Caco-2 (cell line): Measurements from ENCODE around the gene UMAD1. TPM values are rescaled to one million over a fixed set of nuclear protein-coding genes. Genes with fewer than 3 reads are reported as not detected.

Source experiments
- BruUV-seq: library from RNA; stranded (reverse); fragments of 400-500 nt; replicated peaks from 2 replicates; lab custom pipeline; 2021; lab: Mats Ljungman, UMichigan
- CTCF ChIA-PET: fragments of 300-600 bp; sonication (Branson Sonifier 250); formaldehyde crosslinking; loops from one replicate; lab custom pipeline; 2022; ENCODE audit warnings: antibody characterized with exemption; lab: Charles Lee
- POLR2A ChIA-PET: fragments of 300-600 bp; sonication (Branson Sonifier 250); formaldehyde crosslinking; loops from one replicate; lab custom pipeline; 2022; ENCODE audit warnings: antibody characterized with exemption; lab: Charles Lee
- DNase-seq, 2 experiments: peaks; one replicate each; pipeline versions ENCODE4 v3.0.0 to v3.0.0-alpha.2; 2020 to 2022
- H3K27me3 ChIP-seq: replicated peaks from 2 replicates; pipeline ENCODE4 v1.6.0; 2011; ENCODE audit warnings: low read length; ENCODE audit not compliant: control insufficient read depth, insufficient read depth
- H3K36me3 ChIP-seq: 2 replicates; pipeline ENCODE4 v1.5.1; 2011; ENCODE audit warnings: low read length; ENCODE audit not compliant: control insufficient read depth, insufficient read depth
- H3K4me1 ChIP-seq: fragments of 250-450 bp; sonication (Bioruptor Pico); 2 replicates; pipeline ENCODE4 v1.5.1; 2020; ENCODE audit warnings: mild to moderate bottlenecking
- H3K4me3 ChIP-seq: 2 replicates; pipeline ENCODE4 v1.5.1; 2011; ENCODE audit warnings: low read depth, mild to moderate bottlenecking, control low read depth, low read length
- H3K9me3 ChIP-seq: fragments of 250-450 bp; sonication (Bioruptor Pico); 2 replicates; pipeline ENCODE4 v1.5.1; 2020; ENCODE audit warnings: mild to moderate bottlenecking, moderate library complexity
- H3K27ac Mint-ChIP-seq: one replicate; pipeline ENCODE4 v1.8.0; 2022; ENCODE audit warnings: mixed read lengths; ENCODE audit not compliant: unreplicated experiment
- H3K27me3 Mint-ChIP-seq: one replicate; pipeline ENCODE4 v1.8.0; 2022; ENCODE audit warnings: mixed read lengths; ENCODE audit not compliant: insufficient read depth, unreplicated experiment
- H3K36me3 Mint-ChIP-seq: one replicate; pipeline ENCODE4 v1.8.0; 2022; ENCODE audit warnings: mild to moderate bottlenecking, mixed read lengths; ENCODE audit not compliant: insufficient read depth, unreplicated experiment
- H3K4me1 Mint-ChIP-seq: one replicate; pipeline ENCODE4 v1.8.0; 2022; ENCODE audit warnings: low read depth, mixed read lengths; ENCODE audit not compliant: unreplicated experiment
- H3K4me3 Mint-ChIP-seq: one replicate; pipeline ENCODE4 v1.8.0; 2022; ENCODE audit warnings: mild to moderate bottlenecking, moderate library complexity, mixed read lengths; ENCODE audit not compliant: unreplicated experiment
- H3K9me3 Mint-ChIP-seq: one replicate; pipeline ENCODE4 v1.8.0; 2022; ENCODE audit warnings: mixed read lengths; ENCODE audit not compliant: unreplicated experiment
- CTCF ChIP-seq, 2 experiments: fragments of 200-600 bp in 1 of 2; IDR thresholded peaks; 1 replicate in 1 of 2; 2 replicates in 1 of 2; pipeline versions ENCODE4 v1.5.1 to v1.8.0; 2011 to 2022; ENCODE audit warnings: antibody characterized with exemption in 1 of 2, control low read depth in 1 of 2, inconsistent platforms in 1 of 2, low read depth in 1 of 2, low read length in 1 of 2, mild to moderate bottlenecking in 1 of 2, moderate library complexity in 1 of 2; ENCODE audit not compliant: insufficient read depth in 1 of 2, severe bottlenecking in 1 of 2, unreplicated experiment in 1 of 2
- intact Hi-C: fragments of 100-400 bp; cut with micrococcal nuclease; formaldehyde crosslinking; loops from one replicate; pipeline ENCODE4 v1.10.0; 2022; ENCODE audit not compliant: unreplicated experiment
- total RNA-seq: library from RNA; stranded (reverse); gene quantifications from 2 replicates; pipeline ENCODE4 v1.2.3, GENCODE V29; 2022

The UMAD1 gene
- total RNA-seq, 1 experiment from 2014 or later, result 20.0 TPM

GRCh38 chr7:7897509-7897908 is 257.0 kb downstream of the UMAD1 start:
- BruUV-seq, result no TSS peak
- DNase-seq, result no peak
- no peak overlapping the region for H3K27ac Mint-ChIP-seq
- H3K4me3 Mint-ChIP-seq, result no peak overlapping the region
- H3K36me3 Mint-ChIP-seq, result no peaks in the 10 kb centered on the region
- TF ChIP-seq CTCF (IDR thresholded peaks at IDR 0.05; ENCODE audit: insufficient read depth in 1 of 2, low read depth in 1 of 2, low read length in 1 of 2, severe bottlenecking in 1 of 2, unreplicated experiment in 1 of 2), result no peak
- Histone ChIP-seq H3K27me3 (no peaks in the 10 kb centered on the region), H3K36me3 (no peaks in the 10 kb centered on the region), H3K9me3 (no peaks in the 10 kb centered on the region), H3K4me3 (no peak overlapping the region), H3K4me1 (0 out of 2 replicates have a peak, but pooled peaks cover 9% of the 10 kb centered on the region)
- CTCF ChIA-PET, result no interaction called here
- no peaks in the 10 kb centered on the region for H3K27me3 Mint-ChIP-seq
- no peaks in the 10 kb centered on the region for H3K9me3 Mint-ChIP-seq
- intact Hi-C loops, result no loop called here
- peaks cover 7% of the 10 kb centered on the region for H3K4me1 Mint-ChIP-seq
- POLR2A ChIA-PET, result interaction anchor here (0.9 kb wide), 1 partner anchor 14 kb away, joined by 3 read pairs; no protein-coding TSS in a partner anchor

- 0 out of 2 replicates have a peak, but pooled peaks cover 9% of the 10 kb centered on the region for H3K4me1 ChIP-seq
- H3K36me3 Mint-ChIP-seq, result no peaks in the 10 kb centered on the region
- DNase-seq, result no peak
- ChIA-PET POLR2A (no interaction called here), CTCF (no interaction called here)
- no peak for TF ChIP-seq CTCF (IDR thresholded peaks at IDR 0.05; ENCODE audit: insufficient read depth in 1 of 2, low read depth in 1 of 2, low read length in 1 of 2, severe bottlenecking in 1 of 2, unreplicated experiment in 1 of 2)
- no peak overlapping the region for H3K27ac Mint-ChIP-seq
- H3K9me3 ChIP-seq, result no peaks in the 10 kb centered on the region
- no peaks in the 10 kb centered on the region for H3K27me3 ChIP-seq
- peaks cover 7% of the 10 kb centered on the region for H3K4me1 Mint-ChIP-seq
- H3K27me3 Mint-ChIP-seq, result no peaks in the 10 kb centered on the region
- no TSS peak for BruUV-seq
- no peaks in the 10 kb centered on the region for H3K9me3 Mint-ChIP-seq
- no peak overlapping the region for H3K4me3 ChIP-seq
- H3K4me3 Mint-ChIP-seq, result no peak overlapping the region
- intact Hi-C loops, result no loop called here
- H3K36me3 ChIP-seq, result no peaks in the 10 kb centered on the region
Observed at GRCh38 chr7:7897949-7898515, 257.5 kb downstream of the UMAD1 start.

- Mint-ChIP-seq H3K4me3 (no peak overlapping the region), H3K4me1 (no peaks in the 10 kb centered on the region), H3K27ac (no peak overlapping the region), H3K9me3 (peaks cover 17% of the 10 kb centered on the region), H3K36me3 (no peaks in the 10 kb centered on the region), H3K27me3 (no peaks in the 10 kb centered on the region)
- no peaks in the 10 kb centered on the region for H3K36me3 ChIP-seq
- 0 out of 2 replicates have a peak, but pooled peaks cover 1% of the 10 kb centered on the region for H3K4me1 ChIP-seq
- no peaks in the 10 kb centered on the region for H3K9me3 ChIP-seq
- no peak for DNase-seq
- intact Hi-C loops, result no loop called here
- H3K27me3 ChIP-seq, result no peaks in the 10 kb centered on the region
- CTCF ChIA-PET, result no interaction called here
- BruUV-seq, result no TSS peak
- TF ChIP-seq CTCF (IDR thresholded peaks at IDR 0.05; ENCODE audit: insufficient read depth in 1 of 2, low read depth in 1 of 2, low read length in 1 of 2, severe bottlenecking in 1 of 2, unreplicated experiment in 1 of 2), result no peak
- POLR2A ChIA-PET, result no interaction called here
- H3K4me3 ChIP-seq, result no peak overlapping the region
Observed at GRCh38 chr7:7902845-7903244, 262.3 kb downstream of the UMAD1 start.
